NT2/D1 (cell line): ENCODE data around the gene SLC44A4.

Experiments
- SUZ12 ChIP-seq: IDR thresholded peaks from 2 replicates; pipeline ENCODE4 v1.6.1; 2011; ENCODE audit not compliant: insufficient read length, insufficient read depth; ENCODE audit errors: extremely low read depth
- YY1 ChIP-seq: IDR thresholded peaks from 2 replicates; pipeline ENCODE4 v1.6.1; 2011; ENCODE audit not compliant: insufficient read length, insufficient read depth
- ZNF274 ChIP-seq: IDR thresholded peaks from 2 replicates; pipeline ENCODE4 v1.6.1; 2011; ENCODE audit warnings: mild to moderate bottlenecking, low read depth, low read length

DNA sequence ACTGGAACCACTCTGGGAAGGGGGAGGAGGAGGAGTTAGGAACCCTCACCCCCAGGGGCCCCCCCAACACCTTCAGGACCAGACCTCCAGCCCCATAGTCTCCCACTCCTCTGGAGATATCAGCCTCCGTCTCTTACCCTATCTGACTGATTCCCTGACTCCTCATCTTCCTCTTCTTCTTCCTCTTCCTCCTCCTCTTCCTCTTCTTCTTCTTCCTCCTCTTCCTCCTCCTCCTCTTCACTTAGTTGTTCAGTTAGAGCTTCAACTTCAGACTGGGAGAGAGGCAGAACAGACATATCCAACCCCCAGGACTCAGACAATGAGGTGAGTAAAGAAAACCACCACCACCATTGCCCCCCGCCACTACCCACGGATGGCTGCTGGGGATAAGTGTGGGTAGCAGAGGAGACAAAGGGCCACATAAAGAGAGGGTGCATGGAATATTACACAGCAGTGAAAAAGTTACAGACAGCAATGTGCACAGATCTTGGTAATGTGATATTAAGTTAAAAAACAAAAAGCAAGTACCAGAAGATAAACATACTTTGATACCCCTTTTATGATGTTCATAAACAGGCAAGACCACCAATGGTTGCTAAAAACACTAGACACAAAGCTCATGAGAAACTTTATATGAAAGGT, 10.7 kb upstream of the SLC44A4 start:
- no peak for TF ChIP-seq ZNF274
- no peak for TF ChIP-seq SUZ12
- no peak for TF ChIP-seq YY1
